IMR-90 (cell line): Measurements from ENCODE around the gene DPF3. TPM values are rescaled to one million over a fixed set of nuclear protein-coding genes. Genes with fewer than 3 reads are reported as not detected.

Experiments used
- ATAC-seq: fragments of 200-7000 bp; cut with Tn5 transposase; 2 replicates; pipeline ENCODE4 v1.9.1; 2020; ENCODE audit warnings: low read depth, mild to moderate bottlenecking, moderate library complexity
- BruUV-seq: library from RNA; stranded (reverse); fragments of 400-500 nt; replicated peaks from 2 replicates; lab custom pipeline; 2021; lab: Mats Ljungman, UMichigan
- CTCF ChIA-PET: fragments of 300-600 bp; formaldehyde crosslinking; extraction: SDS; loops from one replicate; lab custom pipeline; 2021; ENCODE audit warnings: antibody characterized with exemption; lab: Yijun Ruan, JAX
- POLR2A ChIA-PET: fragments of 300-600 bp; sonication (Branson Sonifier 250); formaldehyde crosslinking; loops from one replicate; lab custom pipeline; 2022; ENCODE audit warnings: antibody characterized with exemption; ENCODE audit not compliant: unreplicated experiment; lab: Charles Lee
- DNase-seq: peaks from one replicate; pipeline ENCODE4 v3.0.0; 2013
- H2AFZ ChIP-seq: replicated peaks from 2 replicates; pipeline ENCODE3; 2013; ENCODE audit warnings: low read length, mild to moderate bottlenecking; ENCODE audit not compliant: poor library complexity
- H2AK5ac ChIP-seq: 2 replicates; pipeline ENCODE4 v1.6.1; 2013; ENCODE audit warnings: low read depth, low read length, inconsistent platforms
- H2AK9ac ChIP-seq: replicated peaks from 2 replicates; pipeline ENCODE3; 2013; ENCODE audit warnings: mild to moderate bottlenecking, low read depth, low read length, moderate library complexity; ENCODE audit not compliant: poor library complexity
- H2BK120ac ChIP-seq: 2 replicates; pipeline ENCODE4 v1.6.1; 2013; ENCODE audit warnings: low read depth, low read length, inconsistent platforms
- H2BK15ac ChIP-seq: 3 replicates; pipeline ENCODE4 v1.6.1; 2013; ENCODE audit warnings: low read depth, low read length, inconsistent platforms
- H2BK20ac ChIP-seq: 2 replicates; pipeline ENCODE4 v1.6.1; 2013; ENCODE audit warnings: low read depth, mild to moderate bottlenecking, inconsistent platforms, low read length, moderate library complexity
- H2BK5ac ChIP-seq: 2 replicates; pipeline ENCODE4 v1.6.1; 2013; ENCODE audit warnings: mild to moderate bottlenecking, low read depth, low read length, inconsistent platforms; ENCODE audit not compliant: poor library complexity, severe bottlenecking
- H3K14ac ChIP-seq: replicated peaks from 2 replicates; pipeline ENCODE4 v1.6.1; 2013; ENCODE audit warnings: low read depth, low read length, inconsistent platforms
- H3K18ac ChIP-seq: 2 replicates; pipeline ENCODE4 v1.6.1; 2013; ENCODE audit warnings: low read depth, low read length, control low read depth
- H3K23ac ChIP-seq: 2 replicates; pipeline ENCODE4 v1.6.1; 2013; ENCODE audit warnings: low read depth, low read length, inconsistent platforms
- H3K27ac ChIP-seq: 2 replicates; pipeline ENCODE4 v1.5.1; 2013; ENCODE audit warnings: mild to moderate bottlenecking, control low read depth, low read length; ENCODE audit not compliant: insufficient read depth
- H3K27me3 ChIP-seq: 2 replicates; pipeline ENCODE4 v1.6.1; 2013; ENCODE audit warnings: low read length; ENCODE audit not compliant: control insufficient read depth, insufficient read depth
- H3K36me3 ChIP-seq: 2 replicates; pipeline ENCODE4 v1.6.1; 2013; ENCODE audit warnings: low read length, mixed read lengths; ENCODE audit not compliant: control insufficient read depth, insufficient read depth
- H3K4ac ChIP-seq: 2 replicates; pipeline ENCODE4 v1.6.1; 2013; ENCODE audit warnings: low read depth, low read length, inconsistent platforms
- H3K4me1 ChIP-seq: 2 replicates; pipeline ENCODE4 v1.6.1; 2013; ENCODE audit warnings: low read length, mixed read lengths; ENCODE audit not compliant: control insufficient read depth, insufficient read depth
- H3K4me2 ChIP-seq: 2 replicates; pipeline ENCODE4 v1.6.1; 2013; ENCODE audit warnings: low read depth, mild to moderate bottlenecking, control low read depth, low read length, moderate library complexity
- H3K4me3 ChIP-seq: 2 replicates; pipeline ENCODE4 v1.5.1; 2013; ENCODE audit warnings: low read depth, mild to moderate bottlenecking, control low read depth, low read length, moderate library complexity; ENCODE audit not compliant: insufficient read depth
- H3K56ac ChIP-seq: 2 replicates; pipeline ENCODE4 v1.6.1; 2013; ENCODE audit warnings: low read length, inconsistent platforms; ENCODE audit not compliant: insufficient read depth; ENCODE audit errors: extremely low read depth
- H3K79me1 ChIP-seq, 2 experiments: 2 replicates each; pipeline ENCODE4 v1.6.1; 2013; ENCODE audit warnings: low read length in 2 of 2, inconsistent platforms in 1 of 2, low read depth in 1 of 2
- H3K9ac ChIP-seq: 2 replicates; pipeline ENCODE4 v1.6.1; 2013; ENCODE audit warnings: low read depth, low read length, control low read depth
- H3K9me1 ChIP-seq: 2 replicates; pipeline ENCODE4 v1.6.1; 2013; ENCODE audit warnings: low read length, inconsistent platforms; ENCODE audit not compliant: insufficient read depth
- H3K9me3 ChIP-seq: 2 replicates; pipeline ENCODE4 v1.6.1; 2013; ENCODE audit warnings: low read length; ENCODE audit not compliant: control insufficient read depth, insufficient read depth
- H4K20me1 ChIP-seq: 2 replicates; pipeline ENCODE4 v1.6.1; 2013; ENCODE audit warnings: low read length, inconsistent platforms; ENCODE audit not compliant: insufficient read depth
- H4K5ac ChIP-seq: 2 replicates; pipeline ENCODE4 v1.6.1; 2013; ENCODE audit warnings: mild to moderate bottlenecking, low read depth, low read length, control low read depth
- H4K8ac ChIP-seq, 2 experiments: 2 replicates each; pipeline ENCODE4 v1.6.1; 2013; ENCODE audit warnings: low read depth in 2 of 2, low read length in 2 of 2, control low read depth in 1 of 2, inconsistent platforms in 1 of 2
- H4K91ac ChIP-seq: 2 replicates; pipeline ENCODE4 v1.6.1; 2013; ENCODE audit warnings: low read depth, low read length, inconsistent platforms; ENCODE audit not compliant: insufficient read depth
- BHLHE40 ChIP-seq: fragments of 150-350 bp; IDR thresholded peaks from 2 replicates; pipeline ENCODE4 v1.6.1; 2016; ENCODE audit warnings: mild to moderate bottlenecking, low read depth, low read length
- CEBPB ChIP-seq: IDR thresholded peaks from 2 replicates; pipeline ENCODE4 v1.6.1; 2012; ENCODE audit warnings: low read depth, low read length, improper control_type of control experiment
- CHD1 ChIP-seq: IDR thresholded peaks from 2 replicates; pipeline ENCODE4 v1.6.1; 2012; ENCODE audit warnings: low read depth, low read length, improper control_type of control experiment
- FOS ChIP-seq: fragments of 150-350 bp; IDR thresholded peaks from 2 replicates; pipeline ENCODE4 v1.6.1; 2016; ENCODE audit warnings: low read depth, low read length
- MAFK ChIP-seq: IDR thresholded peaks from 2 replicates; pipeline ENCODE4 v1.6.1; 2012; ENCODE audit warnings: low read depth, low read length, improper control_type of control experiment
- MXI1 ChIP-seq: IDR thresholded peaks from 2 replicates; pipeline ENCODE4 v1.6.1; 2012; ENCODE audit warnings: low read depth, mild to moderate bottlenecking, low read length, moderate library complexity, borderline replicate concordance
- NFE2L2 ChIP-seq: fragments of 150-350 bp; IDR thresholded peaks from 2 replicates; pipeline ENCODE4 v1.6.1; 2016; ENCODE audit warnings: low read depth, mild to moderate bottlenecking, low read length
- RAD21 ChIP-seq: IDR thresholded peaks from 2 replicates; pipeline ENCODE4 v1.6.1; 2012; ENCODE audit warnings: low read length, improper control_type of control experiment
- RCOR1 ChIP-seq: IDR thresholded peaks from 2 replicates; pipeline ENCODE4 v1.6.1; 2012; ENCODE audit warnings: mild to moderate bottlenecking, low read length, improper control_type of control experiment; ENCODE audit not compliant: insufficient replicate concordance
- RFX5 ChIP-seq: IDR thresholded peaks from 2 replicates; pipeline ENCODE4 v1.8.0; 2012; ENCODE audit warnings: low read depth, mild to moderate bottlenecking, low read length, moderate library complexity
- SMC3 ChIP-seq: fragments of 150-350 bp; IDR thresholded peaks from 2 replicates; pipeline ENCODE4 v1.6.1; 2016; ENCODE audit warnings: low read depth, mild to moderate bottlenecking, antibody characterized with exemption, low read length, moderate library complexity
- WGBS, 2 experiments: methylation state at CpG; one replicate each; pipeline versions ENCODE4 v1.1.5 to v1.1.7; 2013; ENCODE audit warnings: missing lambda C conversion rate in 2 of 2; ENCODE audit not compliant: insufficient read length in 1 of 2; ENCODE audit errors: extremely low coverage in 2 of 2; 5-methylcytosine and 5-hydroxymethylcytosine counted together
- dilution Hi-C: fragments of 300-500 bp; cut with HindIII; formaldehyde crosslinking; loops from one replicate; pipeline ENCODE4 v1.14.3; 2018; ENCODE audit warnings: low sequenced_read_pairs; ENCODE audit not compliant: unreplicated experiment
- in situ Hi-C: fragments of 300-500 bp; cut with MboI; formaldehyde crosslinking; loops from 3 replicates; pipeline ENCODE4 v1.14.3; 2019; ENCODE audit warnings: low sequenced_read_pairs, inconsistent platforms, mixed read lengths
- intact Hi-C: fragments of 100-400 bp; cut with micrococcal nuclease; formaldehyde crosslinking; loops from 2 replicates; pipeline ENCODE4 v1.10.0; 2022
- polyA plus RNA-seq, 3 experiments: library from polyadenylated mRNA; depleted of rRNA; stranded (reverse); fragments of >200 nt; gene quantifications; 2 replicates each; pipeline ENCODE4 v1.2.3, GENCODE V29; 2012; ENCODE audit warnings: low replicate concordance in 1 of 3
- total RNA-seq: library from RNA; depleted of rRNA; stranded (reverse); fragments of >200 nt; gene quantifications from 2 replicates; pipeline ENCODE4 v1.2.3, GENCODE V29; 2012
- TF ChIP-seq, protein P1 (sequence below): fragments of 150-350 bp; IDR thresholded peaks from 2 replicates; pipeline ENCODE4 v1.6.1; 2016; ENCODE audit warnings: low read depth, mild to moderate bottlenecking, low read length, moderate library complexity, borderline replicate concordance
- TF ChIP-seq, protein P2 (sequence below): conservative IDR thresholded peaks from 2 replicates; pipeline ENCODE4 v1.5.1; 2012; ENCODE audit warnings: mild to moderate bottlenecking, low read depth, low read length, improper control_type of control experiment

The DPF3 gene
- total and polyA plus RNA-seq, 2 of the 4 experiments (the other 2 are of a cell fraction): 30.5 to 32.8 TPM

DNA sequence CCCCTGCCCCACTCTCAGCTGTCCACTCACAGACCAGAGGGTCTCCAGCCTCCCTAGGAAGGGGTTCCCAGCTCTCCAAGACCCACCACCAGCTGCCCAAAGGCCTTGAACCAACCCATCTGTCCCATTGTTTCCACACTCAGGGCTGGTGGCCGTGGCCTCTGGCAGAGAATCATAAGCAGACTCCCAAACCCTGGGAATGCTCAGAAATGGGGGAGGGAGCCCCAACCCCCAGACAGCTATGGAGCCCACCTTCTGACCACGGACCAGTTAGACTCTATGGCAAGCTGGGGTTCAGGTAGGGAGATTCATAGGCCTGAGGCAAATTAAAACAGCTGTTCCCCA lies 280.0 kb downstream of the DPF3 start:
- Histone ChIP-seq H3K4me3 (no peak overlapping the region), H3K23ac (peak overlapping the region; percentile 64; the same call in 1 of the 2 replicates), H2AK9ac (peak overlapping the region; percentile 71), H3K27ac (peak overlapping the region; percentile 19; the same call in 1 of the 2 replicates), H3K56ac (no peak overlapping the region), H4K20me1 (no peaks in the 10 kb centered on the region), H3K14ac (peak overlapping the region; percentile 90), H2AK5ac (peak overlapping the region; percentile 92), H2BK15ac (peak overlapping the region; percentile 88; the same call in 2 of the 3 replicates), H3K27me3 (no peaks in the 10 kb centered on the region), H3K9me1 (peaks cover 41% of the 10 kb centered on the region), H3K4me1 (peaks cover 45% of the 10 kb centered on the region), H2BK5ac (peak overlapping the region; percentile 77), H3K18ac (peak overlapping the region; percentile 71), H4K91ac (peak overlapping the region; percentile 92), H4K5ac (peak overlapping the region; percentile 74), H3K4ac (peak overlapping the region; percentile 88), H3K36me3 (no peaks in the 10 kb centered on the region), H2BK20ac (peak overlapping the region; percentile 81), H2AFZ (peak overlapping the region; percentile 68), H2BK120ac (peak overlapping the region; percentile 100), H3K9me3 (no peaks in the 10 kb centered on the region), H3K9ac (no peak overlapping the region), H3K4me2 (no peak overlapping the region), H4K8ac (peak overlapping the region; percentile 59 to 65; a peak in 3 of 4 replicates), H3K79me1 (peaks cover 0 to 19% of the 10 kb centered on the region in 2 experiments; a peak in 2 of 4 replicates)
- no CpG with 5 or more reads among the region's 2 CpGs for WGBS, 2 experiments
- no TSS peak for BruUV-seq
- TF ChIP-seq SMC3 (no peak), CEBPB (no peak), RFX5 (no peak), RCOR1 (no peak), MAFK (no peak), NFE2L2 (no peak), BHLHE40 (no peak), MXI1 (no peak), CHD1 (no peak), FOS (no peak), RAD21 (no peak)
- TF ChIP-seq, protein P1, sequence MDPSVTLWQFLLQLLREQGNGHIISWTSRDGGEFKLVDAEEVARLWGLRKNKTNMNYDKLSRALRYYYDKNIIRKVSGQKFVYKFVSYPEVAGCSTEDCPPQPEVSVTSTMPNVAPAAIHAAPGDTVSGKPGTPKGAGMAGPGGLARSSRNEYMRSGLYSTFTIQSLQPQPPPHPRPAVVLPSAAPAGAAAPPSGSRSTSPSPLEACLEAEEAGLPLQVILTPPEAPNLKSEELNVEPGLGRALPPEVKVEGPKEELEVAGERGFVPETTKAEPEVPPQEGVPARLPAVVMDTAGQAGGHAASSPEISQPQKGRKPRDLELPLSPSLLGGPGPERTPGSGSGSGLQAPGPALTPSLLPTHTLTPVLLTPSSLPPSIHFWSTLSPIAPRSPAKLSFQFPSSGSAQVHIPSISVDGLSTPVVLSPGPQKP: no peak
- TF ChIP-seq, protein P2, sequence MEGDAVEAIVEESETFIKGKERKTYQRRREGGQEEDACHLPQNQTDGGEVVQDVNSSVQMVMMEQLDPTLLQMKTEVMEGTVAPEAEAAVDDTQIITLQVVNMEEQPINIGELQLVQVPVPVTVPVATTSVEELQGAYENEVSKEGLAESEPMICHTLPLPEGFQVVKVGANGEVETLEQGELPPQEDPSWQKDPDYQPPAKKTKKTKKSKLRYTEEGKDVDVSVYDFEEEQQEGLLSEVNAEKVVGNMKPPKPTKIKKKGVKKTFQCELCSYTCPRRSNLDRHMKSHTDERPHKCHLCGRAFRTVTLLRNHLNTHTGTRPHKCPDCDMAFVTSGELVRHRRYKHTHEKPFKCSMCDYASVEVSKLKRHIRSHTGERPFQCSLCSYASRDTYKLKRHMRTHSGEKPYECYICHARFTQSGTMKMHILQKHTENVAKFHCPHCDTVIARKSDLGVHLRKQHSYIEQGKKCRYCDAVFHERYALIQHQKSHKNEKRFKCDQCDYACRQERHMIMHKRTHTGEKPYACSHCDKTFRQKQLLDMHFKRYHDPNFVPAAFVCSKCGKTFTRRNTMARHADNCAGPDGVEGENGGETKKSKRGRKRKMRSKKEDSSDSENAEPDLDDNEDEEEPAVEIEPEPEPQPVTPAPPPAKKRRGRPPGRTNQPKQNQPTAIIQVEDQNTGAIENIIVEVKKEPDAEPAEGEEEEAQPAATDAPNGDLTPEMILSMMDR: no peak
- CTCF ChIA-PET: no interaction called here
- ATAC-seq: no peak
- in situ Hi-C loops: no loop called here
- dilution Hi-C loops: no loop called here
- intact Hi-C loops: no loop called here
- DNase-seq: no peak
- POLR2A ChIA-PET: no interaction called here
